Erythroblast (primary cell): ENCODE results near the gene DNAJC1.

Experiments
- GATA1 ChIP-seq: IDR thresholded peaks from 2 replicates; pipeline ENCODE4 v1.6.1; 2011; ENCODE audit warnings: low read depth, mild to moderate bottlenecking, control low read depth, low read length, moderate library complexity
- POLR2A ChIP-seq: IDR thresholded peaks from 2 replicates; pipeline ENCODE4 v1.6.1; 2011; ENCODE audit warnings: mild to moderate bottlenecking, low read length

DNA sequence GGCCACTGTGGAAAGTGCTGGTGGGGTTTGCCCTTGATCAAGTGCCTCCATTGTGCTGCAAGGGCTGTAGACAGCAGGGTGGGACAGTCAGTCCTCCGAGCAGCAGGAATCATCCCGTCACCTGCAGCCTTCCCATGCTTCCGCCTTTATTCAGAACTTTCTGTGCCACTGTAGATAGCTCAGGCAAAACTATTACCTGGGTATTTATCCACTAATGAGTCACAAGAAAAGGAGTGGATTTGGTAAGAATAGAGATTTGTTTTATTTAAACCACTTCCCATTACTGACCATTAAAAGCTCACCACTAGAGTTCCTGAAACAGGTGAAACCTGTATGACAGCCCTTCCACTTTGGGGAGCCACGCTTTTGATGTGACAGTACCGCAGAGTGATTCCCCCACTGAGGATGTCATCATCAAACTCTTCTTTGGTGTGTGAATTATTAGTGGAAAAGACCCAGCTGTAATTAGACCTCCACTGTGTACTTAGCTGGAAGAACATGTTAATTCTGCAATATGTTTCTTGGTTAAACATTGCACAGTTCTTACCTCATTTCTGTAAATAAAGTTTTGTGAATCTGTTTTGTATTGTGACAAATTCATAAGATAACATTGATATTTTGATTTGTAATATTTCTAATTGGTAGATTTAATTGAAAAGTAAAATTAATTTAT is 260.7 kb downstream of the DNAJC1 start:
- TF ChIP-seq POLR2A (no peak), GATA1 (no peak)
